NCI-H146 (cell line): Measurements from ENCODE around the gene RBM4B.
"Not testable (repeated sequence)": the region's sequence is repeated elsewhere in the genome, so short reads cannot be mapped to it uniquely, and the experiment has no call there.

Source experiments
- DNase-seq: peaks from one replicate; lab custom pipeline; 2025; lab: John Stamatoyannopoulos, UW

The RBM4B gene, protein sequence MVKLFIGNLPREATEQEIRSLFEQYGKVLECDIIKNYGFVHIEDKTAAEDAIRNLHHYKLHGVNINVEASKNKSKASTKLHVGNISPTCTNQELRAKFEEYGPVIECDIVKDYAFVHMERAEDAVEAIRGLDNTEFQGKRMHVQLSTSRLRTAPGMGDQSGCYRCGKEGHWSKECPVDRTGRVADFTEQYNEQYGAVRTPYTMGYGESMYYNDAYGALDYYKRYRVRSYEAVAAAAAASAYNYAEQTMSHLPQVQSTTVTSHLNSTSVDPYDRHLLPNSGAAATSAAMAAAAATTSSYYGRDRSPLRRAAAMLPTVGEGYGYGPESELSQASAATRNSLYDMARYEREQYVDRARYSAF

DNA sequence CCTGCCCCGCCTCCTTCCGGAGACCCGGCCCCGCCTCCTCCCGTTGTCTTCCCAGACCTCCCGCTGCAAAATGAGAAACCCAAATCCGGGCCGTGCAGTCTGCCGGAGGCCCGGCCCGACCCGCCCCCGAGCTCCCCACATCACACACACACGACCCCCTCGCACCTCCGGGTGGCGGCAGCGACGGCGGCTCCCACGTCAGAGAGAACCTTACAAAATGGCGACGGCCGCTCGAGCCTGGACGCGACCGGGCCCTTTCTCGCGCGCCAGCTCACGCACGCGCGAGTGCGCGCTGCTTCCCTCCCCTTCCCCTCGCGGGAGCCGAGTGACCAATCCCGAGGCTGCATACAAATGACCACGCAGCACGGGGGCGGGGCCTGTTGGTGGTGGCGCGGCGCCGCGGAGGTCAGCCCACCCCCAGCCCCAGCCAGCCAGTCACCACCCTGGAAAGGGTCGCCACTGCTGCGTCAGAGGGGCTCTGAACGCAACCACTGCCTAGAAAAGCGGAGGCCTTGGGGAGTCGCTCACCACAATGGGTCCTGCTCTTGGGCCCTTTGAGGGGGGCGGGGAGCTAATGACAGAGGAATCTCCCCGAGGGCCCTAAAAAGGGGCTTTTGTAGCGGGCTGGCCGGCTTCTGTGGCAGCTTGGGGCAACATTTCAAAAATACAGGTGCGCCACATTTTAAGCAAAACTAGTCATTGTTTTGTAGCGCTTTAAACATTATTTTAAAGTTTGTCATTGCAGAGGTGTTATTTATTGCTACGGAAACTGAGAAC, at the start of gene RBM4B:
TSS of gene RBM4B (minus strand) at position 289 of the 777 bp plus-strand sequence. CDS start 808 bp downstream, outside the sequence.
- peak; percentile 96 for DNase-seq

DNA sequence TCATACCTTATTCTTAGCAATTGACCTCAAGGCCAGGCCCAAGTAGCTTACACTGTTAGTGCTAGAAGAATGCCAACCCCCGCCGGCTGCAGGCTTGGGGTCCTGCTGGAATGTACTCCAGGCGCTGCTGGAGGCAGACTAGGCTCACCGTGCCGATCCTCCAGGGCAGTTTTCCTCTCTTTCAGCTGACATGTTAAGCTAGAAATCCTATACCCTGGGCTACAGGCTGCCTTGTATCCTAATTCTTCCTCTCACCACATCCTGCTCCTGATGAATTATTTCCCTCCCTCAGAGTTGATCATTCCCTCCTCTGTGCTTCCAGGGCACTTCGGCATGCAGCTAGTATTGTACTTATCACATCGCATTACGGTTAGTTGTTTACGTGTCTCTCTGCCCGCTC, 48.0 kb upstream of the RBM4B start:
- no peak for DNase-seq

DNA sequence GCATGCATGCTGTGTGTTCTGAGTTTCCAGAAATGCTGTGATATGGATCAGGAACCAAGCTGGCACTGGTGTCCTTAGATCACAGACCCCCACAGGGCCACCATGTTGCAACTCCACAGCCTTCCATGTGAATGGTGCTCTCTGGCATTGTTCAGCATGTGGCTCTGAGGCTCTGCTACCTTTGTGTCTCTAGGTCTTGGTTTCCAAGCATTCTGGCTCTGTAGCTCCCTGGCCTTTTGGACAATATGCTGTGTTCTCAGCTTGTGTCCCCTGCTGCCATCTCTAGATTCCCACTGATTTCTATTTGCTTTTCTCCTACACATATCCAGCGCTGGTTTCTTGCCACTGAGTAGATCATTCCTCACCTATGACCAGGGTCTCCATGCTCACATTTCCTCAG, 47.4 kb upstream of the RBM4B start:
- DNase-seq: peak; percentile 40

DNA sequence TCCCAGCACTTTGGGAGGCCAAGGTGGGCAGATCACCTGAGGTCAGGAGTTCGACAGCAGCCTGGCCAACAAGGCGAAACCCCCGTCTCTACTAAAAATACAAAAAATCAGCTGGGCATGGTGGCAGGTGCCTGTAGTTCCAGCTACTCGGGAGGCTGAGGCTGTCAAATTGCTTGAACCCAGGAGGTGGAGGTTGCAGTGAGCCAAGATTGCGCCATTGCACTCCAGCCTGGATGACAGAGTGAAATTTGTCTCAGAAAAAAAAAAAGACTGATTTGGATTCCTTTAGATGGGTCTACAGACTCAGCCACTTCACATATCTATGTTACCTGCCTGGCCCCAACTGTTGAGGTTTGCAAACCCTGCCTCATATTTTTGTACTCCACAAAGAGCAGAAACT, 46.5 kb upstream of the RBM4B start:
- DNase-seq: not testable (repeated sequence)

DNA sequence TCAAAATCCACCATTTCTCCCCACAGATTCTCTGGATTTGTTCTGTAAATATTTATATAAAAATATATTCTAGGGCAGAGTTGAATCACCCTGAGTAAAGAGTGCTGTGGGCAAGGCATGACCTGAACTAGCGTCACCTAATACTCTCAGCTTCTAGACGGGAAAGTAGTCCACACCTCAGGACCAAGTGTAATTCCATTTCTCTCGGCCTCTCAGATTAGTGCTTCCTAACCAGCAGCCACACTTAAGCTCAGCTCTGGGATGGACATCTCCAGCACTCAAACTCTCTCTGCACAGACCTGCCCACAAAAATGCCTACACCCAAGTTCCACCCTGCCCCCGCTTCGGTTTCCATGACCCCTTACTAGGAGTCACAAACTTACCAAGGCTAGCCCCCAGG, 46.0 kb upstream of the RBM4B start:
- DNase-seq: no peak

DNA sequence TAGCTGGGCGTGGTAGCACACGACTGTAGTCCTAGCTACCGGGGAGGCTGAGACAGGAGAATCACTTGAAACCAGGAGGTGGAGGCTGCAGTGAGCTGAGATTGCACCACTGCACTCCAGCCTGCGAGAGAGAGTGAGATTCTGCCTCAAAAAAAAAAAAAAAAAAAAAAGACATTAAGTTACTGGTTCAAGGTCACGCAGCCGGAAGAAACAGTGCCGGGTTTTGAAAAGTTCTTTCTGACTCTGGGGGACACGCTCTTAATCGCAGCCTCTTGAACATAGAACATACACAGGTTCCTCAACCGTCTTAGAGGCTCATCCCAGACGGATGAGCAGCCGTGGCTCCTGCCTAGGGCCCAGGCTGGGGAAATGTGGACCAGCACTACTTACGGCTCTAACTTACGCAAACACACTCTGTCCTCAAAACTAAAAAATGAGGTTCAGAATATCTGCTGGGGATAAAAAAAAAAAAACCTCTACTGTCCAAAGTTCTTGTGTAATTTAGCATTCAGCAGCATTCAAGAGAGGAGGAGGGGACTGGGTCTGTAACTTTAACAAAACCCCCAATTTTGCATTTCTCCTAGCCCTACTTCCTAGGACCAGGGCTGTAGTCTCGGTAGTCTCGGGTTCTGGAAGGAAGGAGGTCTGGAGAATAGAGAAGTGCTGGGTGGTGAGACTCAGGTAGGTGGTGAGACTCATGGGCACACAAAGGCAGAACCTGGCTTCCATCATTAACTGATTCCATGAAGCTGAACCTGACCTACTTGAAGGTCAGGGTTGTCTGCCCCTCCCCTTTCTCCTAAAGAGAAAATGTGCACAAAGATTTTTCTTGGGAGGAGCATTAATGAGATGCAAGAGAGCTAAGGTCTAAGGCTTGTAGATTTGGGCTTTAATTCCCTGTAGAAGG, 45.3 kb upstream of the RBM4B start:
- DNase-seq: no peak

DNA sequence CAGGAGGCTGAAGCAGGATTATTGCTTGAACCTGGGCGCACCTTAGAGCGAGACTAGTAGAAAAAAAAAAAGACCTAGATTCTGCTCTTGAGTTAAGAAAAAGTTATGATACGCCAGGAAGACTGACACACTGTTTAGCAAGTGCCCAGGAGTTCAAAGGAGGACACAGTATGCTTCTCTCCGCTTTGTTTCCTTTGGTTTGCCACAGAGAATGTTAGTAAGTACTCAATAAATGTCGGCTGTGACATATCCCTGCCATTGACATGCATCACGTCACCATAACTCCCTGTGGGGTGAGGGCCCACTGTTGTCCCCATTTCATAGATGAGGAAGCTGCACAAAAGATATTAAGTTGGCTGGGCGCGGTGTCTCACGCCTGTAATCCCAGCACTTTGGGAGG, 44.3 kb upstream of the RBM4B start:
- no peak for DNase-seq

DNA sequence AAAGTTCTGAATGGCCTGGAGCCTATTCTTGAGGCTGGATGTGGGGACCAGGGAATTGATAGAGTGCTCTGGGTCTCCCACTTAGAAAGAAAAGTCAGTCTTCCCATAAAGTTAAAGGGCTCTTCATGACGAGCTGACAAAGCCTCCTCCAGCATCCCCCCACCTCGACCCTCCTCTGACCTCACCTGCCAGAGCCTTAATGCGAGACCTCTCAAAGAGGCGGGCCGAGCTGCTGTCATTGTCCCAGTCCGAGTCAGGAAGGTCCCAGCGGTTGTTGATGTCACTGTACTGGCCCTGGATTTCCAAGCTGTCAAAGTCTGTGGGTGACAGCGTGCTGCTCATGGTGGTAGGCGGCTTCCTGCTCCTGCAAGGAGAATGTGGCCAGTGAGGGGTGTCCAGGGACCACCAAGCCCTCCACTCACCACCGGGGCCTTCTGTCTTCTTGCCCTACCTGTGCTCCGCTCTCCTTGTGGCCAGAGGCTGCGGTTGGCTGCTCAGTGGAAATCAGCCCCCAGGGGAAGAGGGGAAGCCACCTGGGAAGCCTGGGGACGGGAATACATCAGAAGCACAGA, 43.3 kb upstream of the RBM4B start:
- DNase-seq: peak; percentile 29

DNA sequence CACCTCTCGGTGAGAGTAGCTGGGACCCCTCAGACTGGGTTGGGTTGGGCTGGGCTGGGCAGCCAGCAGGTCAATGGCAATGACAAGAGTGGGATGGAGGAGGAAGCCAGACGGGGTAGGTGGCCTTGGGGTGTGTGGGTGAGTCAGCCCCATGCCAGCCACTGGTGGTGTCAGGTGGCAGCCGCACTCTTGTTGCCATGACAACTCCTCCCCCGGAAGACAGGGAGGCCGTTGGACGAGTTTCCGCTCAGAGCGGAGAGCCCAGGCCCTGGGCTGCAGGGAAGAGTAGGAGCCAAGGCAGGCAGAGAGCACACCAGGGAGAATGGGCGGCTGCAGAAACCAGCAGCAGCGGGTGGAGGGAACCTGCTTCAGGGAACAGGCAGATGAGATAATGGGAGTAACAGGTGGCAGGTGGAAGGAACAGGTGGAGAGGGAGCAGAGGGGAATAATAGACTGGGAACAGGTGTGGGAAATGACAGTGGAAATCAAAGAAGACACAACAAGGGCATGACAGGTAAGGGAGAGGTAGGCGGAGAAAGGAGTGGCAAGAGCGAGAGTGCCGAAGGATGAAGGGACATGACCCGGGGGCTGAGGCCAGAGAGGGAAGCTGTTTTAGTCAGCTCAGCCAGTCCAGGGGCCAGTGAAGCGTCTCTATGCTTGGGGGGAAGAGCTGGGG, 42.7 kb upstream of the RBM4B start:
- DNase-seq: peak; percentile 97

DNA sequence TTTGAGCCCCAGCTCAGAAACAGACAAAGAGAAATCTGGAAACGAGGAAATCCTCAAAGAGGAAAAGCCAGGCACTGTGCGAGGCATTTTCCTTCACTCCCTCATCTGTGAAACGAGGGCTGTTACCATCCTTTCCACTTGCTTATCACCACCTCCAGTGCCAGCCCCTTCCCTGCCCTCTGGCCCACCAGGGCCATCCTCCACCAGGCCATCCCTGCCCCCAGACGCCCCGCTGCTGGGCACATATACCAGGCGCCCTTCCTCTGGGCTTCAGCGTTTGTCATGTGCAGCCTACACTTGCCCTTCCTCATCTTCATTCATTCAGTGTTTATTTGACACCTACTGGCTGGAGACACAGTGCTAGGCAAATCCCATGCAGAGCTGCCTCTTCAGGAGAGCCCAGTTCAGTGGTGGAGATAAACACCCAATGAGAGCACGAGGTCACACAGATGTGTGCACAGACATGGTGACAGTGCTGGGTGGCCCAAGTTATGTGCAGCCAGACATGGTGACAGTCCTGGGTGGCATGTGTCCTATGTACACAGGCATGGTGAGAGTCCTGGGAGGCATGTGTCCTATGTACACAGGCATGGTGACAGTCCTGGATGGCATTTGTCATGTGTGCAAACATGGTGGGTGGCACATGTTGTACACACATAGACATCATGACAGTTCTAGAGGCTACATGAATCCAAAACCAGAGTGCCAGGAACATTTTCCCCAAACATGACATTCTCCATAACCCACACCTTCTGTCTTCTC, 41.6 kb upstream of the RBM4B start:
- no peak for DNase-seq

DNA sequence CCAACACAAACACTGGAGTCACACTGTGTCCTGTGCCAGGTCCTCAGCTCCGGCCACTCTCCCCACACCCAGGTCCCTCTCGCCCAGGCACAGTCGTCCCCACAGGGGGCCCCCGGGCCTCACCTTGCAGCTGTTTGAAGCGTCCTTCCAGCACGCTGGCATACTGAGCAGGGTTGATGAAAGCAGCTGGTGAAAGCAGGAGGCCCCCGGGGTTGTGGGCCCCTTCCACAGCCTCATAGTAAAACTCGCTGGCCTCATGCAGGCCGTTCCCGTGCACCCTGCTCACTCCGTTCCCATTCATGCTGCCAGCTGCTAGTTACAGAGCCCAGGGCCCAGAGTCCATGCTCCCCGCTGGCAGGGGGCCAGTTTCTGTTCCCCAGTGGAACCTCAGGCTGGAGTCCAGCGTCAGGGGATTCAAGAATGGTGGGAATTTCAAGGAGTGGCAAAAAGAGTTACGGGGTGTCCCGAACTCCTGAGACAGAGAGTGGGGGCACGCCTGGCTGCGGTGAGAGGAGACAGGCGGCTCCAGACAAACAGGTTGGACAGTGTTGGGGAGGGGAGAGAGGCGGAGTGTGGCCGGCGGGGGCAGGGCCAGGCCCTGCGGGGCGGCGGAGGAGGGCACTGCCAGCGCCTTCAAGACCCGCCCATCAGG, 40.8 kb upstream of the RBM4B start:
- DNase-seq: no peak

DNA sequence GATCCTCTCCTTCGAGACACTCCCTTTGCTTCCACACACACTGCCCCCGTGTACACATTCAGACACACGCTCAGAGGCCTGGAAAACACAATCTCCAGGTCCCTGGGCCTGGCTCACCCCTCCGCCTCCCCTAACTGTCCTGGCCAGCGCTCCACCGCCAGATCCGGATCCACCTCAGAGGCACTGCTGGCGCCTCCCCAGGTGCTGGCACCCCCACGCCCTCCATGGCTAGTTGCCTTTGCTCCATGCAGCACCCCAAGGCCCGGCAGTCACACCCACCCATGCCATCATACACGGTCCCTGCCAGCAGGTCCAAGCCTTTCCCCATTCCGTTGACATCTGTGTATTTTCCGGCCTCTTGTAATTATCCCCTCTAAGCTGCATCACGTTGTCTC, 40.2 kb upstream of the RBM4B start:
- DNase-seq: no peak

DNA sequence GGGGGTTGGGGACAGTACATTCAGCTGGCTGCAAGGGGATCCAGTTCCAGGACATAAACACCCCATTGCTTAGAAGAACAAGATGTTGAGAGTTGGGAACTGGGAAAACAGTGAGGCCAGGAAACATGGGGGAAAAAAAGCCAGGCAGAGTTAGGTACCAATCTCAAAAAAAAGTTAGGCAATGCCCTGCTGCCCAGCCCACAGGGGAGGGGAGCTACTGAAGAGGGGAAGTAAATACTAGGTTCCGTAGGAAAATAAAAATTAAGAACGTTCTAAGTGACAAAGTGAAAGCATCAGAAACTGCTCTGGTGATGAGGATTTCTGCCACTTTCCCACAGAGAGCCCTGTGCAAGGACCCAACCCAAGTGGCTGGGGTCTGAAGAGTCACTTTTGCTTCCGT, 39.3 kb upstream of the RBM4B start:
- DNase-seq: no peak

DNA sequence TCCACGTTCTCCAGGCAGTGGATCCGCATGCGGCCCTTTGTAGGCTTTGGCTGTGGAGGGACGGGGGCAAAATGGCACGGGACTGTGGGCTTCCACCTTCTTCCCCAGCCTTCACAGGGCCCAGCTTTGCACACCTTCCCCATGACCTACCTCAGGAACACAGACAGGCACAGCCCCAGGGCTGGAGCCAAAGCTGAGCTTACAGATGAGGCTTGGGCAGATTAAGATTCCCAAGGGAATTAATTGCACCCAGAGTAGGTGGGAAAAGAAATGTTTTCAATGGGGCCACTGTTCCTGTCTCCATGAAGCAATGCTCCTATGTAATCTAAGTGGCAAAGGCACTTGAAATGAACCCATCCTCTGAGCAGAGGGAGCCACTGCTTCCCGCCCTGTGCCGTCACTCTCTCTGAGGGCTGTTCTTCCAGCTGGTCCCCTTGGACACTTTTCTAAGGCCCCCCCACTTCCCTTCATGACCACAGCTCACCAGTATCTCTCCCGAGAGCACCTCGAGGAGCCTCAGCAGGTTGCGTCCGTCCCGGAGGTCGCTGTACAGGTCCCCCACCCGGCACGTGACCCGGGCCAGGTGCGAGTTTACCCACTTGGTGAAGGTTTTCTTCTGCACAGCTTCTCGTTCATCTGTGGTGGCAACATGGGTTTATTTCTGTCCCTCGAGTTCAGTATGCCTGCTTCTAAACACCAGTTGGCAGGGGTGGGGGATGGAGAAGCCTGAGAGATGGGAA, 37.8 kb upstream of the RBM4B start:
- DNase-seq: no peak

DNA sequence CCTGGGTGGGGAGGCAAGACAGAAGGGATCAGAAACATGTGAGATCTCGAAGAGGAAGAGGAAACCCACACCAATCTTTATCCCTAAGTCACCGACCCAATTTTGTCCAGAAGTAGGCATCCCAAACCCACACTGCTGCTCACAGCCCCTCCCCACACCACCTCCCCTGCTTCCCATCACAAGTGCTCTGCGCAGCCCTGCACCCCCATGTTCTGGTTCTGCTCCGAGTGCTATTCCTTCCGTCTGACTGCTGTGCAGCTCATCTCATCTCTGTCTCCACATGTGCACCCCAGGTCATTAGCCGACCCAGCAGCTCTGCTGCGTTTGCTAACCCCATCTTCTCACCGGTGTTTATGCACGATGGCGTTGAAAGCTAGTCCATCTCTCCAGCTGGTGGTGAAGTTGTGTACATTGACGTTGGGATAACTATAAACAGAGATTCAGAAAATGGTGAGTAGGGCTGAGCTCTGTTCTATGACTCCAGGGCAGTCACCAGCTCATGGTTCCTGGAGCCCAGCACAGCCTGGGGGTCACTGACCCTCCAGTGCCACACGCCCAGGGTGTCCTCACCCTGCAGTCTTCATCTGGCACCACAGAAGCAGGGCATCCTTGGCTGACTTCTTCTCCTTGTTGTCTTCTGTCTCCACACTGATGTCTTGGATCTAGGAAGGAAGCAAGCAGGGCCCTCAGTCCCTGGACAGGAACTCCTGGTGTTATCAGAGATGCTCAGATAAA, 36.2 kb upstream of the RBM4B start:
- DNase-seq: no peak

DNA sequence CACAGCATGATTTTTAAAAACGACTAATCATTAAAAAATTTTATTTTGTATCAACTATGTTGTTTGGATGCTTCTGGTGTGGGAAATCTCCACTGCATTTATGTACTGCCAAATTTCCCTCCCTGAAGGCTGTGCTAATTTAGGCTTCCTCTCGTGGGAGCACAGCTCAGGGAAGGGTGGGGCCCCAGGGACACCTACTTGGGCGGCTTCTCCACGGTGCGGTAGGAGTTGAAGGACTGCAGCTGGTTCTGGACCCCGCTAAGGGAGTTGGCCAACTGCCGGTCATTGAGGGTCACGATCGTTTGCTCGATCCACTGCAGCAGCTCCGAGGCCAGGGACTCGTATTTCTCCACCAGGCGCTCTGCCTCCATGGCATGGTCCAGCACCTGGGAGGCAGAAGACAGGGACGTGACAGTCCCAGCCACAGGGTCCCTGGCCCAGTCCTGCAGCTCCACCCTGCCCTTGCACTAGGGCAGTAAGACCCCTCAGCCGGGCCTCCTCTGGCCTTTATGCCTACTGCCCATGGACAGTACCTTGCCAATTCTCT, 32.8 kb upstream of the RBM4B start:
- DNase-seq: no peak

DNA sequence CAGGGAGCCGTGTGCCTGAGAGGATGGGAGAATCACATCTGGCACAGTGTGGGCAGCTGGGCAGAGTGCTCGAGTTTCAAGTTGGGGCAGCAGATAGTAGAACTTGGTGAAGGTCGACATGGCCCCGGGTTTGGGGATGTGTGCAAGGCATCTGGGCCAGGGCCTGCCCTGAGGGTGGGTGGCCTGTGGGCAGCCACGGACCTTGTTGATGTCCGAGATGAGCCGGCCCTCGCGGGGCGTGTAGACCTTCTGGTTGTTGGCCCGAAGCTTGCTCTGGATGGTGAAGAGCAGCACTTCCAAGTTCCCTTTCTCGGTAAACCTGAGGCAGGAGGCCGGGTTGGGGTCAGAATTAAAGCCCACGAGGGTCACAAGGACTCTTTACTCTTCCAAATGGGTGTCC, 31.0 kb upstream of the RBM4B start:
- no peak for DNase-seq

DNA sequence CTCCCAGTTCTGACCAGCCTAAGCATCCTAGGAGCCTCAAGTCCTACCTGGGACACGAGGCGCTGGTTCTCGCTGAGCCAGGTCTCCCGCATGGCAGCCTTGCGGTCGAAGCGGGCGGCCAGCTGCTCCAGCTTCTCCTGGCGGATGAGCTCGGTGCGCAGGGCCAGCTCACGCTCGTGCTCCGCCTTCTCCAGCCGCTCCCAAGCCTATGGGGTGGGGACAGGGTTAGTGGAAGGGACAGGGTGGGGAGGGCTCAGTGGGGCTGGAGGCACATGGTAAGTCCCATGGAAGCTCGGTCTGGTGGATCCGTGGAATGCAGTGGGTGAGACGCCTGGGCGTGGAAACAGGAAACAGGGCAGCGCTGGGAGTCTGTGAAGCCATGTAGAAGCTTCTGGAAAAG, 30.4 kb upstream of the RBM4B start:
- DNase-seq: no peak

DNA sequence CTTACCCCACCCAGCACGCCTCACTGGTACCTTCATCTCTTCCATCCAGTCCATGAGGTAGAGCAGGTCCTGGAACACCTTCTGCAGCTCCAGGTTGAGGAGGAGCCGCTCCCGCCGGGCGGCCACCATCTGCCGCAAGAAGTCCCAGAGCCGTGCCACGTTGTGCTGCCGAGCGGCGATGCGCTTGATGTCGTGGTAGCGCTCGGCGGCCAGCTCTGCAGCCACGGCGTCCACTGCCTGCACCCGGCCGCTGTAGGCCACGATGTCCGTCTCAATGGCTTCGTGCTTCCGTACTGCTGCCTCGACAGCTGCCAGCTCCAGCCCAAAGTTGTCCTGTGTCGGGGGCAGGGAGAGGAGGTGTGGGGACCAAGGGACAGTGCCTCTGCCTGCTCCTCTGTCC, 29.8 kb upstream of the RBM4B start:
- no peak for DNase-seq
